LNCaP clone FGC (cell line): ENCODE results near the gene CACNA2D2.

Source experiments
- DNase-seq: peaks from one replicate; pipeline ENCODE4 v3.0.0-alpha.2; 2011; ENCODE audit warnings: low read depth
- H3K4me3 ChIP-seq: 2 replicates; pipeline ENCODE4 v1.5.1; 2011; ENCODE audit warnings: mild to moderate bottlenecking, low read depth, low read length, control low read depth
- CTCF ChIP-seq: IDR thresholded peaks from 2 replicates; pipeline ENCODE4 v1.5.1; 2012; ENCODE audit warnings: mild to moderate bottlenecking; ENCODE audit not compliant: control insufficient read depth, insufficient read depth; ENCODE audit errors: extremely low read depth

The CACNA2D2 gene

GRCh38 chr3:50467919-50468318 lies 35.5 kb downstream of the CACNA2D2 start:
- no peak for DNase-seq
- no peak for TF ChIP-seq CTCF
- H3K4me3 ChIP-seq, result no peak overlapping the region

GRCh38 chr3:50466177-50466576 lies 37.3 kb downstream of the CACNA2D2 start:
- no peak for DNase-seq
- TF ChIP-seq CTCF, result no peak
- no peak overlapping the region for H3K4me3 ChIP-seq

GRCh38 chr3:50464569-50464968 lies 38.9 kb downstream of the CACNA2D2 start:
- TF ChIP-seq CTCF, result no peak
- H3K4me3 ChIP-seq, result no peak overlapping the region
- DNase-seq, result no peak

DNA sequence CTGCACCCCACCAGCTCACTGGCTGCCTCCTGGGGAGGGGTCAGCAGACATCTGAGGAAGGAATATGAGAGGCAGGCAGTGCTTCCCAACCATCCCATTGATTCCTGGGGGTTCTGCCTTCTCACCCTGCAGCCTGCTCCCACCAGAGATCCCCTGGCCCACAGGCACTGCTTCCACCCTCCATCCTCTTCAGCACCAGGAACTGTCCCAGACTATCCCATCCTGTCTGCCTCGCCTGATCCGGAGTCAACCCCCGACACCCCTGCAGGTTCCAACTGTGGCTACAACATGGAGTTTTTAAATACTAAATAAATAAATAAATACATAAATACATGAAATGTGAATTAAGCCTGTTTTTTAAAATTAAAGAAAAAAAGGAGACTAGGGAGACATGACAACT lies 43.6 kb downstream of the CACNA2D2 start:
- no peak for TF ChIP-seq CTCF
- no peak overlapping the region for H3K4me3 ChIP-seq
- DNase-seq, result no peak

GRCh38 chr3:50457988-50458387 lies 45.4 kb downstream of the CACNA2D2 start:
- no peak overlapping the region for H3K4me3 ChIP-seq
- no peak for DNase-seq
- TF ChIP-seq CTCF, result no peak

- no peak for TF ChIP-seq CTCF
- H3K4me3 ChIP-seq, result no peak overlapping the region
- DNase-seq, result no peak
These were observed 48.0 kb downstream of the CACNA2D2 start for GRCh38 chr3:50455161-50456018.
